Kidney (tissue), 14 donors: ENCODE data around the gene UBAP1. TPM values are rescaled to one million over a fixed set of nuclear protein-coding genes. Genes with fewer than 3 reads are reported as not detected.
A peak's percentile ranks its signal among the peaks of the same experiment; 100 is the strongest.

ENCODE experiments used
- DNase-seq, 5 donors: peaks; one replicate each; pipeline ENCODE4 v3.0.0-alpha.2; 2013 to 2020
- FAIRE-seq: peaks from 2 replicates; lab custom pipeline; 2012; peaks lifted over from hg19 to GRCh38; lab: Jason Lieb, UNC
- H3K27ac ChIP-seq, 2 donors: one replicate each; pipeline ENCODE4 v1.7.0; 2013; ENCODE audit warnings: low read depth in 2 of 2, low read length in 2 of 2, inconsistent platforms in 1 of 2
- H3K27me3 ChIP-seq: one replicate; pipeline ENCODE4 v1.7.1; 2013; ENCODE audit warnings: low read length, inconsistent platforms; ENCODE audit not compliant: control insufficient read depth, insufficient read depth
- H3K36me3 ChIP-seq, 3 donors: one replicate each; pipeline versions ENCODE4 v1.7.0 to v1.7.1; 2013; ENCODE audit warnings: low read length in 3 of 3, control low read depth in 1 of 3, inconsistent platforms in 1 of 3; ENCODE audit not compliant: insufficient read depth in 3 of 3, control insufficient read depth in 2 of 3
- H3K4me1 ChIP-seq, 3 donors: one replicate each; pipeline versions ENCODE4 v1.7.0 to v1.7.1; 2013; ENCODE audit warnings: low read length in 3 of 3, inconsistent platforms in 1 of 3, low read depth in 1 of 3; ENCODE audit not compliant: control insufficient read depth in 2 of 3, insufficient read depth in 2 of 3
- H3K4me3 ChIP-seq, 3 donors: one replicate each; pipeline versions ENCODE4 v1.7.0 to v1.8.1; 2013; ENCODE audit warnings: low read length in 3 of 3, control low read depth in 1 of 3, inconsistent platforms in 1 of 3
- H3K9ac ChIP-seq, 3 donors: one replicate each; pipeline versions ENCODE4 v1.7.0 to v1.7.1; 2013; ENCODE audit warnings: low read length in 3 of 3, control low read depth in 1 of 3, inconsistent platforms in 1 of 3
- H3K9me3 ChIP-seq, 3 donors: one replicate each; pipeline versions ENCODE4 v1.7.0 to v1.7.1; 2013; ENCODE audit warnings: low read length in 3 of 3, control low read depth in 1 of 3, inconsistent platforms in 1 of 3; ENCODE audit not compliant: control insufficient read depth in 2 of 3, insufficient read depth in 1 of 3
- intact Hi-C: fragments of 100-400 bp; cut with DNase I; formaldehyde crosslinking; loops from one replicate; pipeline ENCODE4 v1.11.1; 2022
- polyA plus RNA-seq: library from polyadenylated mRNA; stranded (reverse); fragments of 350-450 nt; fragmentation: Illumina TruSeq; extraction: RNeasy Lipid Tissue Mini Kit (QIAGEN cat#74804); gene quantifications from one replicate; pipeline ENCODE4 v1.2.3, GENCODE V29; 2014; ENCODE audit warnings: low read depth, low replicate concordance; ENCODE audit not compliant: insufficient read depth
- total RNA-seq: library from RNA; stranded (reverse); fragmentation: NEBNext Ultra II Directional; extraction: Animal tissue kit (Norgen Biotek cat#: 25700); gene quantifications from one replicate; pipeline ENCODE4 v1.2.1, GENCODE V29; 2021
- TF ChIP-seq, protein P1 (sequence below): IDR thresholded peaks from 3 replicates; pipeline ENCODE4 v1.5.1; 2012; ENCODE audit warnings: mild to moderate bottlenecking, moderate library complexity, borderline replicate concordance; ENCODE audit not compliant: insufficient read depth; ENCODE audit errors: extremely low read depth
- donor health status: control.
- donor health status: control.
- donor health status: control.
- donor health status: control.
- donor health status: control.
- donor health status: DM: yes; HTN: yes; CAD: no.
- donor health status: Normal renal cell carcinoma (clear cell type).

The UBAP1 gene
- total and polyA plus RNA-seq, 2 donors from 2014 or later = 39.4 to 53.8 TPM

DNA sequence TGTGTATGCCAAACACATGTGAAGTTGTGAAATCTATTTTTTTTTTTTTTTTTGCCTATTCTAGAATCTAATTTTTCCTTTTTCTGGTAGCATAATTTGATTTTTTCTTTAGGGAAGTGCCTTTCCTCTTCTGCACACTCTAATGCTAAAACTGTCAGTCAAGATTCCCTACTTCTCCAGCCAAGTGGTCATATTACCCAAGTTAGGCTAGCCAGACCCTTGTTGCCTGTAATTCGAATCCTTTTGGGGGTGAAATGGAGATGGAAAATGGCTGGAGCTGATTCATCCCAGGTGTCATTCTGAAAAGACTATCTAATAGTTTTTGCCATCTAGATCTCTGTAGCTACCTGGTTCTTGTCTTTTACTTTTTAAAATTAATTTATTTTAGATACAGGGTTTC, 24.8 kb upstream of the UBAP1 start:
- FAIRE-seq = no peak
- no peak overlapping the region for H3K27ac ChIP-seq
- no peaks in the 10 kb centered on the region for H3K36me3 ChIP-seq
- DNase-seq = peak in 3 of 5 donors; percentile 31 to 59 (median 55)
- TF ChIP-seq, protein P1, sequence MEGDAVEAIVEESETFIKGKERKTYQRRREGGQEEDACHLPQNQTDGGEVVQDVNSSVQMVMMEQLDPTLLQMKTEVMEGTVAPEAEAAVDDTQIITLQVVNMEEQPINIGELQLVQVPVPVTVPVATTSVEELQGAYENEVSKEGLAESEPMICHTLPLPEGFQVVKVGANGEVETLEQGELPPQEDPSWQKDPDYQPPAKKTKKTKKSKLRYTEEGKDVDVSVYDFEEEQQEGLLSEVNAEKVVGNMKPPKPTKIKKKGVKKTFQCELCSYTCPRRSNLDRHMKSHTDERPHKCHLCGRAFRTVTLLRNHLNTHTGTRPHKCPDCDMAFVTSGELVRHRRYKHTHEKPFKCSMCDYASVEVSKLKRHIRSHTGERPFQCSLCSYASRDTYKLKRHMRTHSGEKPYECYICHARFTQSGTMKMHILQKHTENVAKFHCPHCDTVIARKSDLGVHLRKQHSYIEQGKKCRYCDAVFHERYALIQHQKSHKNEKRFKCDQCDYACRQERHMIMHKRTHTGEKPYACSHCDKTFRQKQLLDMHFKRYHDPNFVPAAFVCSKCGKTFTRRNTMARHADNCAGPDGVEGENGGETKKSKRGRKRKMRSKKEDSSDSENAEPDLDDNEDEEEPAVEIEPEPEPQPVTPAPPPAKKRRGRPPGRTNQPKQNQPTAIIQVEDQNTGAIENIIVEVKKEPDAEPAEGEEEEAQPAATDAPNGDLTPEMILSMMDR = no peak
- H3K9me3 ChIP-seq = no peaks in the 10 kb centered on the region
- H3K9ac ChIP-seq = no peak overlapping the region
- intact Hi-C loops = no loop called here
- H3K27me3 ChIP-seq = no peaks in the 10 kb centered on the region
- no peak overlapping the region for H3K4me3 ChIP-seq
- H3K4me1 ChIP-seq = no peaks in the 10 kb centered on the region

DNA sequence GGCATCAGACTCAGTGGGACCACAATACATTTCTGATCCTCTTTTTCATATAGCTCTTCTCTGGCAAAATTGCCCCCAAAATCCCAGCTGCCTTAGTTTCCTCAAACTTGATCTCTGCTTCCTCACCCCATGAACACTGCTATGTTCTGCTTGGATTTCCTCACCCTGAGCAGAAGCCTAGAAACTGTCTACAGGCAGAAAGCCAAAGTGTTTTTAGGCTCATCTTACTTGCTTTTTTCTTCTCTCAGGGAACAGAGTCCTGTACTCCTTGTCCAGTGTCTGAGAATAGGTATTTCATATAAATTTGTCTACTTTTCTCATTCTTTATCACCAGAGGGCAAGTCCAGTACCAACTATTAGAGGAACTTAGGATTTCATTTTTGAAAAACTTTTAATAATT, 21.5 kb upstream of the UBAP1 start:
- no peak for FAIRE-seq
- H3K27me3 ChIP-seq = no peaks in the 10 kb centered on the region
- no peaks in the 10 kb centered on the region for H3K36me3 ChIP-seq
- H3K9me3 ChIP-seq = no peaks in the 10 kb centered on the region
- intact Hi-C loops = no loop called here
- no peaks in the 10 kb centered on the region for H3K4me1 ChIP-seq
- TF ChIP-seq, protein P1 = no peak
- H3K27ac ChIP-seq = no peak overlapping the region
- no peak for DNase-seq
- no peak overlapping the region for H3K4me3 ChIP-seq
- H3K9ac ChIP-seq = no peak overlapping the region

DNA sequence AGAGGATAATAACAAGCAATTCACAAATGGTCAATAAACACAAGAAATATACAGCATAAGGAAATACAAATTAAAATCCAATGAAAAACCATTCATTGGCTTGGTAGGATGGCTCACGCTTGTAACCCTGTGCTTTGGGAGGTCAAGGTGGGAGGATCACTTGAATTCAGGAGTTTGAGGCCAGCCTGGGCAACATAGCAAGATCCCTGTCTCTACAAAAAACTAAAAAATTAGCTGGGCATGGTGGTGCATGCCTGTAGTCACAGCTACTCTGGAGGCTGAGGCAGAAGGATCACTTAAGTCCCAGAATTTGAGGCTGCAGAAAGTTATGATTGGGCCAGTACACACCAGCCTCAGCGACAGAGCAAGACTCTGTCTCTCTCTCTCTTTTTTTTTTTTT, 20.9 kb upstream of the UBAP1 start:
- no peak overlapping the region for H3K9ac ChIP-seq
- H3K4me1 ChIP-seq = no peaks in the 10 kb centered on the region
- no peaks in the 10 kb centered on the region for H3K9me3 ChIP-seq
- no peak overlapping the region for H3K27ac ChIP-seq
- TF ChIP-seq, protein P1 = no peak
- no peak for DNase-seq
- no peak overlapping the region for H3K4me3 ChIP-seq
- intact Hi-C loops = no loop called here
- no peaks in the 10 kb centered on the region for H3K27me3 ChIP-seq
- H3K36me3 ChIP-seq = no peaks in the 10 kb centered on the region
- no peak for FAIRE-seq

DNA sequence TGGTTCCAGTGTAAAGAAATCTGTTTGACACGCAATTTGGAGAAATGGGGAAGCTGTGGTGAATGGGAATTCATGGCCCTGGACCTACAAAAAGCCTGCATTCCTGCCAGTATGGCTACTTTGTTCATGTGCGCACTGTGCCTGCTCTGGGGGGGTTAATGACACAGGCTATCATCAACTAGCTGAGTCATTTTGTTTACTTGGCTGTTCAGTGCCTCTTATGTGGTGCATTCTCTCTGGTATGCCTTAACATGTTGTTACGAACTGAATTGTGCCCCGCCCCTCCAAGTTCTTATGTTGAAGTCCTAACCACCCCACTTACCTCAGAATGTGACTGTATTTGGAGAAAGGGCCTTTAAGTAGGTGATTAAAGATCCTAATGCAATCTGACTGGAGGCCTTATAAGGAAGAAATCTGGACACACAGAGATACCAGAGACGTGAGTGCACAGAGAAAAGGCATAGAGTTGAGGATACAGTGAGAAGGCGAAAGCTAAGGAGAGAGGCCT, 20.4 kb upstream of the UBAP1 start:
- Histone ChIP-seq H3K27me3 (no peaks in the 10 kb centered on the region), H3K36me3 (no peaks in the 10 kb centered on the region), H3K4me3 (no peak overlapping the region), H3K9ac (no peak overlapping the region), H3K9me3 (no peaks in the 10 kb centered on the region), H3K27ac (no peak overlapping the region), H3K4me1 (no peaks in the 10 kb centered on the region)
- TF ChIP-seq, protein P1 = no peak
- no peak for FAIRE-seq
- intact Hi-C loops = no loop called here
- DNase-seq = no peak
